CD4-positive, alpha-beta T cell (primary cell): ENCODE measurements around the gene NLRP9. TPM values are rescaled to one million over a fixed set of nuclear protein-coding genes. Genes with fewer than 3 reads are reported as not detected.

Experiments
- ATAC-seq: fragments of 200-7000 bp; cut with Tn5 transposase; one replicate; pipeline ENCODE4 v1.10.0; 2022; ENCODE audit warnings: mild to moderate bottlenecking; ENCODE audit not compliant: poor library complexity
- CTCF ChIA-PET: fragments of 350-600 bp; sonication (Branson Sonifier 250); formaldehyde crosslinking; loops from one replicate; lab custom pipeline; 2021; ENCODE audit warnings: antibody characterized with exemption, inconsistent platforms; lab: Charles Lee
- POLR2A ChIA-PET: fragments of 350-600 bp; sonication (Branson Sonifier 250); formaldehyde crosslinking; loops from one replicate; lab custom pipeline; 2021; ENCODE audit warnings: antibody characterized with exemption, inconsistent platforms; lab: Charles Lee
- DNase-seq, 14 experiments: peaks; one replicate each; pipeline ENCODE4 v3.0.0-alpha.2; 2013 to 2020; ENCODE audit warnings: mixed read lengths in 2 of 14
- H3K27ac ChIP-seq, 2 donors: one replicate each; pipeline versions ENCODE4 v1.5.1 to v1.7.0; 2013; ENCODE audit warnings: low read length in 2 of 2, low read depth in 1 of 2, mild to moderate bottlenecking in 1 of 2
- H3K27me3 ChIP-seq, 2 experiments: 1 replicate in 1 of 2; 2 replicates in 1 of 2; pipeline versions ENCODE4 v1.6.1 to v1.7.0; 2013; ENCODE audit warnings: low read length in 2 of 2, control low read depth in 1 of 2, mild to moderate bottlenecking in 1 of 2, moderate library complexity in 1 of 2; ENCODE audit not compliant: insufficient read depth in 2 of 2, control insufficient read depth in 1 of 2
- H3K36me3 ChIP-seq: one replicate; pipeline ENCODE4 v1.6.1; 2013; ENCODE audit warnings: low read length, control low read depth; ENCODE audit not compliant: insufficient read depth
- H3K4me1 ChIP-seq: one replicate; pipeline ENCODE4 v1.6.1; 2013; ENCODE audit warnings: low read length, control low read depth; ENCODE audit not compliant: insufficient read depth
- H3K4me3 ChIP-seq: one replicate; pipeline ENCODE4 v1.5.1; 2013; ENCODE audit warnings: mild to moderate bottlenecking, low read length, moderate library complexity
- H3K9me3 ChIP-seq, 2 experiments: 1 replicate in 1 of 2; 2 replicates in 1 of 2; pipeline versions ENCODE4 v1.6.1 to v1.7.0; 2013; ENCODE audit warnings: low read length in 2 of 2, mild to moderate bottlenecking in 2 of 2, control low read depth in 1 of 2, moderate library complexity in 1 of 2; ENCODE audit not compliant: control insufficient read depth in 1 of 2, insufficient read depth in 1 of 2
- H3K27ac Mint-ChIP-seq: one replicate; pipeline ENCODE4 v1.8.0; 2020; ENCODE audit warnings: mixed read lengths
- H3K27me3 Mint-ChIP-seq: one replicate; pipeline ENCODE4 v1.8.0; 2021; ENCODE audit warnings: mixed read lengths
- H3K36me3 Mint-ChIP-seq: one replicate; pipeline ENCODE4 v1.8.0; 2021; ENCODE audit warnings: low read depth, mixed read lengths
- H3K4me1 Mint-ChIP-seq: one replicate; pipeline ENCODE4 v1.8.0; 2021; ENCODE audit warnings: low read depth, mixed read lengths
- H3K4me3 Mint-ChIP-seq: one replicate; pipeline ENCODE4 v1.8.0; 2020; ENCODE audit warnings: mild to moderate bottlenecking, mixed read lengths
- H3K9me3 Mint-ChIP-seq: one replicate; pipeline ENCODE4 v1.8.0; 2020; ENCODE audit warnings: mixed read lengths
- CTCF ChIP-seq: fragments of 200-600 bp; IDR thresholded peaks from one replicate; pipeline ENCODE4 v1.8.0; 2022; ENCODE audit warnings: antibody characterized with exemption, mild to moderate bottlenecking
- intact Hi-C, 2 experiments: fragments of 100-400 bp; cut with DNase I in 1 of 2; cut with micrococcal nuclease in 1 of 2; formaldehyde crosslinking; loops; one replicate each; pipeline versions ENCODE4 v1.15.1 to v1.9.0; 2023 to 2025; cut with DNase I, micrococcal nuclease
- total RNA-seq, 174 experiments: library from RNA in 2 of 174; stranded (reverse) in 2 of 174; gene quantifications; one replicate each; pipeline ENCODE4 v1.2.3 and lab custom pipeline; 2021 to 2026

NLRP9 gene
- total RNA-seq, 2 experiments from 2014 or later: not detected

GRCh38 chr19:55667006-55667381 is 71.2 kb downstream of the NLRP9 start:
- no peak overlapping the region for H3K27ac ChIP-seq
- Mint-ChIP-seq H3K27ac (no peak overlapping the region), H3K27me3 (no peaks in the 10 kb centered on the region), H3K9me3 (no peaks in the 10 kb centered on the region), H3K4me1 (peaks cover 18% of the 10 kb centered on the region), H3K36me3 (peaks cover 88% of the 10 kb centered on the region), H3K4me3 (no peak overlapping the region)
- H3K27me3 ChIP-seq: no peaks in the 10 kb centered on the region
- H3K9me3 ChIP-seq: no peaks in the 10 kb centered on the region
- peaks cover 87% of the 10 kb centered on the region for H3K36me3 ChIP-seq
- peaks cover 39% of the 10 kb centered on the region for H3K4me1 ChIP-seq
- ChIA-PET POLR2A (interaction anchor here (1.0 to 1.3 kb wide), 2 partner anchors 10 to 12 kb away, joined by 3 to 6 read pairs; partner anchors contain the start of gene U2AF2), CTCF (no interaction called here)
- ATAC-seq (no peak), DNase-seq (no peak)
- no peak for TF ChIP-seq CTCF
- no peak overlapping the region for H3K4me3 ChIP-seq
- intact Hi-C loops: no loop called here

- H3K36me3 Mint-ChIP-seq: peaks cover 90% of the 10 kb centered on the region
- H3K4me1 ChIP-seq: peaks cover 39% of the 10 kb centered on the region
- no peak for ATAC-seq
- TF ChIP-seq CTCF: no peak
- ChIA-PET CTCF (no interaction called here), POLR2A (interaction anchor here (0.8 to 1.3 kb wide), 3 partner anchors 10 to 12 kb away, joined by 3 to 6 read pairs (median 4); partner anchors contain the start of gene U2AF2)
- H3K27me3 Mint-ChIP-seq: no peaks in the 10 kb centered on the region
- H3K27me3 ChIP-seq: no peaks in the 10 kb centered on the region
- no peak overlapping the region for H3K4me3 Mint-ChIP-seq
- peaks cover 21% of the 10 kb centered on the region for H3K4me1 Mint-ChIP-seq
- H3K9me3 Mint-ChIP-seq: no peaks in the 10 kb centered on the region
- H3K4me3 ChIP-seq: no peak overlapping the region
- H3K9me3 ChIP-seq: no peaks in the 10 kb centered on the region
- intact Hi-C loops: no loop called here
- H3K27ac Mint-ChIP-seq: no peak overlapping the region
- no peak for DNase-seq
- peaks cover 92% of the 10 kb centered on the region for H3K36me3 ChIP-seq
- no peak overlapping the region for H3K27ac ChIP-seq
Measured at GRCh38 chr19:55666343-55667005, 71.7 kb downstream of the NLRP9 start.

GRCh38 chr19:55663846-55664536 is 74.2 kb downstream of the NLRP9 start:
- Histone ChIP-seq H3K4me1 (peaks cover 35% of the 10 kb centered on the region), H3K9me3 (no peaks in the 10 kb centered on the region), H3K27me3 (no peaks in the 10 kb centered on the region), H3K4me3 (no peak overlapping the region), H3K27ac (no peak overlapping the region), H3K36me3 (peaks cover 93% of the 10 kb centered on the region)
- Mint-ChIP-seq H3K36me3 (peaks cover 80% of the 10 kb centered on the region), H3K4me1 (peaks cover 16% of the 10 kb centered on the region), H3K27me3 (no peaks in the 10 kb centered on the region), H3K4me3 (no peak overlapping the region), H3K9me3 (no peaks in the 10 kb centered on the region), H3K27ac (no peak overlapping the region)
- ChIA-PET CTCF (interaction anchor here (0.9 kb wide), 1 partner anchor 11 kb away, joined by 6 read pairs; no protein-coding TSS in a partner anchor), POLR2A (interaction anchor here (0.8 to 1.0 kb wide), 2 partner anchors 10 to 30 kb away, joined by 3 read pairs; partner anchors contain the start of gene EPN1)
- no peak for ATAC-seq
- DNase-seq: no peak
- intact Hi-C loops: no loop called here
- no peak for TF ChIP-seq CTCF
